Spleen (tissue), 7 donors: ENCODE results near the gene CANX.

ENCODE experiments used
- POLR2A ChIP-seq, 3 donors: fragments of 450-650 bp; IDR thresholded peaks; one replicate each; pipeline ENCODE4 v1.5.1; 2017; ENCODE audit warnings: antibody characterized with exemption in 3 of 3, mild to moderate bottlenecking in 1 of 3
- POLR2AphosphoS5 ChIP-seq, 3 donors: sonication (generic); formaldehyde crosslinking; IDR thresholded peaks; one replicate each; pipeline ENCODE4 v1.5.1; 2017; ENCODE audit warnings: antibody characterized with exemption in 3 of 3
- TF ChIP-seq, protein P1 (sequence below), 11 experiments: fragments of 200-600 bp in 7 of 11; fragments of 450-650 bp in 4 of 11; sonication (generic) in 4 of 11; IDR thresholded peaks in 8 of 11; conservative IDR thresholded peaks in 3 of 11; 1 replicate in 7 of 11; 2 replicates in 4 of 11; pipeline versions ENCODE4 v1.4.0 to v1.8.0; 2016 to 2021; ENCODE audit warnings: antibody characterized with exemption in 11 of 11, inconsistent platforms in 4 of 11, mild to moderate bottlenecking in 1 of 11
- donor health status: DM: no; HTN: no; CAD: no; lungs with moderate emphysema.
- donor health status: DM: no; HTN: no; CAD: no.
- donor health status: DM: no; HTN: no; CAD: no.

DNA sequence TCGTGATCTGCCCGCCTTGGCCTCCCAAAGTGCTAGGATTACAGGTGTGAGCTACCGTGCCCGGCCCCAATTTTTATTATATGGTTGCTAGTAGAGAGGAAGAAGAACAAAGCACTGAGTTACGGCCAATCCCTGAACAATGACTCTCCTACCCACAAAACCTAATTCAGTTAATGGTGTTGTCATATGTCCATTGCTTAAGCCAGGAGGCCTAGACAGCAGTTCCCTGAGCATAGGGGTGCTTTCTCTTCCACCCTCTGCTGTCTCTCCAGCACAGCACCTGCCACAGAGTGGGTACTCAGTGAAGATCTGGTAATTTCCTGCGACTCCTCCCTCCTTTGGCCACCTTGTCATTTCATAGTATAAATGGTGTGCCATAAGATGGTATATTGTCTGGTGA lies 73.6 kb downstream of the CANX start:
- TF ChIP-seq POLR2AphosphoS5 (IDR thresholded peaks at IDR 0.05): no peak
- TF ChIP-seq, protein P1, sequence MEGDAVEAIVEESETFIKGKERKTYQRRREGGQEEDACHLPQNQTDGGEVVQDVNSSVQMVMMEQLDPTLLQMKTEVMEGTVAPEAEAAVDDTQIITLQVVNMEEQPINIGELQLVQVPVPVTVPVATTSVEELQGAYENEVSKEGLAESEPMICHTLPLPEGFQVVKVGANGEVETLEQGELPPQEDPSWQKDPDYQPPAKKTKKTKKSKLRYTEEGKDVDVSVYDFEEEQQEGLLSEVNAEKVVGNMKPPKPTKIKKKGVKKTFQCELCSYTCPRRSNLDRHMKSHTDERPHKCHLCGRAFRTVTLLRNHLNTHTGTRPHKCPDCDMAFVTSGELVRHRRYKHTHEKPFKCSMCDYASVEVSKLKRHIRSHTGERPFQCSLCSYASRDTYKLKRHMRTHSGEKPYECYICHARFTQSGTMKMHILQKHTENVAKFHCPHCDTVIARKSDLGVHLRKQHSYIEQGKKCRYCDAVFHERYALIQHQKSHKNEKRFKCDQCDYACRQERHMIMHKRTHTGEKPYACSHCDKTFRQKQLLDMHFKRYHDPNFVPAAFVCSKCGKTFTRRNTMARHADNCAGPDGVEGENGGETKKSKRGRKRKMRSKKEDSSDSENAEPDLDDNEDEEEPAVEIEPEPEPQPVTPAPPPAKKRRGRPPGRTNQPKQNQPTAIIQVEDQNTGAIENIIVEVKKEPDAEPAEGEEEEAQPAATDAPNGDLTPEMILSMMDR (IDR thresholded peaks at IDR 0.05 in 8 of 11, conservative IDR thresholded peaks at IDR 0.05 in 3 of 11): no peak
- TF ChIP-seq POLR2A (IDR thresholded peaks at IDR 0.05): no peak
